Activated naive CD8-positive, alpha-beta T cell treated with anti-CD3 and anti-CD28 coated beads, Interleukin-2, amount 10 ng/mL, durations not matched to agents 7 days and 5 days (primary cell): ENCODE data around the gene MYCN. TPM values are rescaled to one million over a fixed set of nuclear protein-coding genes. Genes with fewer than 3 reads are reported as not detected.

Experiments used
- ATAC-seq: fragments of 150-1000 bp; cut with Tn5 transposase; one replicate; pipeline ENCODE4 v1.10.0; 2021; ENCODE audit warnings: low read depth, moderate library complexity
- POLR2A ChIA-PET: fragments of 350-600 bp; sonication (Branson Sonifier 250); formaldehyde crosslinking; loops from one replicate; lab custom pipeline; 2021; ENCODE audit warnings: antibody characterized with exemption; lab: Charles Lee
- DNase-seq: peaks from one replicate; pipeline ENCODE4 v3.0.0; 2021
- H3K27ac Mint-ChIP-seq: one replicate; pipeline ENCODE4 v1.8.0; 2022; ENCODE audit warnings: mild to moderate bottlenecking, mixed read lengths
- H3K27me3 Mint-ChIP-seq: one replicate; pipeline ENCODE4 v1.8.0; 2022; ENCODE audit warnings: mild to moderate bottlenecking, moderate library complexity, mixed read lengths
- H3K36me3 Mint-ChIP-seq: one replicate; pipeline ENCODE4 v1.8.0; 2021; ENCODE audit warnings: mild to moderate bottlenecking, mixed read lengths
- H3K4me1 Mint-ChIP-seq: one replicate; pipeline ENCODE4 v1.8.0; 2021; ENCODE audit warnings: mixed read lengths
- H3K4me3 Mint-ChIP-seq: one replicate; pipeline ENCODE4 v1.8.0; 2022; ENCODE audit warnings: mild to moderate bottlenecking, moderate library complexity, mixed read lengths
- H3K9me3 Mint-ChIP-seq: one replicate; pipeline ENCODE4 v1.8.0; 2021; ENCODE audit warnings: mixed read lengths
- total RNA-seq, 2 experiments: library from RNA; stranded (reverse); gene quantifications; one replicate each; pipeline ENCODE4 v1.2.3, GENCODE V29; 2021

MYCN gene
- not detected for total RNA-seq

DNA sequence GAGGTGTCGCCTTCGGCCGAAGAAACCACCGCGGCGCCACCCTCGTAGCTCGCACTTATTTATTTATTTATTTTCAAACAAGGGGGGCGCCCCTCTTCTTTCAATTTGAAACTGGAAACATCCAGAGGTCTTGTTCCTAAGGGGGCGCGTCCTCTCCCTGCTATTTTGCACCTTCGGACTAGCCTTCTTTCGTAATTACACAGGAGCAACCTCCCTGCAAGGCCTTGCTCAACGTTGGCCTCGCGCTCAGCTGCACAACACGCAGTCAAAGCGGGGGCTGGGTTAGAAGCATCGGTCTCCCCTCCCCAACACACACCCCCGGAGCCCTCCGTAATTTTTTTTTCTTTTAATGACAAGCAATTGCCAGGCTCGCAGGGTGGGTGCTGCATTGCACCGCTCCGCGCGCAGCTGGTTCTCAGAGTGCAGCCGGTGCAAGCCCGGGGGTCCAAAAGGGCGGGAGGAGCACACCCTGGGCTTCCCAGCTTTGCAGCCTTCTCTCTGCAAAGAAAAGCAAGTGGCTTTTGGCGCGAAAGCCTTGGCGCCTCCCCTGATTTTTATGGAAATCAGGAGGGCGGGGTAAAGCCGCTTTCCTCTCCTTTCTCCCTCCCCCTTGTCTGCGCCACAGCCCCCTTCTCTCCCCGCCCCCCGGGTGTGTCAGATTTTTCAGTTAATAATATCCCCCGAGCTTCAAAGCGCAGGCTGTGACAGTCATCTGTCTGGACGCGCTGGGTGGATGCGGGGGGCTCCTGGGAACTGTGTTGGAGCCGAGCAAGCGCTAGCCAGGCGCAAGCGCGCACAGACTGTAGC, at the start of gene MYCN:
Gene MYCN (plus strand): TSS at position 697 of the 807 bp plus-strand sequence. CDS start 1,515 bp downstream, outside the sequence.
- Mint-ChIP-seq H3K9me3 (no peaks in the 10 kb centered on the region), H3K27ac (no peak within 1 kb of the TSS), H3K4me1 (peaks cover 7% of the 10 kb centered on the region), H3K36me3 (no peaks in the 10 kb centered on the region), H3K27me3 (peaks cover 59% of the 10 kb centered on the region), H3K4me3 (peak within 1 kb of the TSS; percentile 65)
- POLR2A ChIA-PET, result no interaction called here
- DNase-seq (peak; percentile 41), ATAC-seq (peak; percentile 28)

- ATAC-seq, result no peak
- Mint-ChIP-seq H3K4me1 (no peaks in the 10 kb centered on the region), H3K9me3 (peaks cover 1% of the 10 kb centered on the region), H3K36me3 (no peaks in the 10 kb centered on the region), H3K27ac (no peak overlapping the region), H3K27me3 (no peaks in the 10 kb centered on the region), H3K4me3 (no peak overlapping the region)
- POLR2A ChIA-PET, result no interaction called here
- no peak for DNase-seq
Observed at GRCh38 chr2:15890936-15891905, 49.1 kb upstream of the MYCN start.

DNA sequence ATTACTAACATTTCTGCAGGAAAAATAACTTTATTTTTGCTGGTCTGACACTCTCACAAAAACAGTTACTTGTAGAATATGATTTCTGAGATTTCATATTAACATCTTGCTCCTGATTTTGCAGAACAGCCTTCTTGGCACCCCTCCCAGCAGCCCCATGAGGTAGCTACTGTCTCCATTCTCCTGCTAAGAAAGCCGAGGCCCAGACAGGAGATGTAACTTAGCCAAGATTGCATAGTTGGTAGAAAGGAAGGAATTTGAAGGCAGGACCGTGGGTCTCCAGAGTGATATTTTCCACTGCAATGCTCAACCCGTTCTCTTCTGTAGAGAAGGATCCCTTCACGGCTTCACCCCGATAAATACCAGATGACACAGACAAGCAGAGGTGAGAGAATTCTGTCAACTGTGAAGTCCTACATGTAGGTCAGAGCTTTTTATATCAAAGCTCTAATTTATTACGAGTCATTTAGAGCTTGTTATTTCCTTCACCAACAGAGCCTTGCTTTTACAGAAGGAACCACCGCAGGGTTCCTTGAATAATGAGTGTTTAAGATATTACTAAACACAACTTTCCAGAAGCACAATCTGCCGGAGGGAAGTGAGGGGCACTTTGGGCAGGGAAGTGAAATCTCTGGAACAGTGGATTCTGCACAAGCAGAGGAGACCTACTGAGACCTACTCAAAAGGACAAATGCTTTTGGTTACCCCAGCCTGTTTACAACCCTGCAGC, 48.0 kb upstream of the MYCN start:
- H3K4me1 Mint-ChIP-seq, result no peaks in the 10 kb centered on the region
- H3K4me3 Mint-ChIP-seq, result no peak overlapping the region
- DNase-seq (no peak), ATAC-seq (no peak)
- no peaks in the 10 kb centered on the region for H3K36me3 Mint-ChIP-seq
- no peak overlapping the region for H3K27ac Mint-ChIP-seq
- H3K27me3 Mint-ChIP-seq, result no peaks in the 10 kb centered on the region
- peaks cover 3% of the 10 kb centered on the region for H3K9me3 Mint-ChIP-seq
- POLR2A ChIA-PET, result no interaction called here

- ATAC-seq, result no peak
- no peak overlapping the region for H3K27ac Mint-ChIP-seq
- no peak for DNase-seq
- POLR2A ChIA-PET, result no interaction called here
- no peak overlapping the region for H3K4me3 Mint-ChIP-seq
- peaks cover 3% of the 10 kb centered on the region for H3K9me3 Mint-ChIP-seq
- H3K36me3 Mint-ChIP-seq, result no peaks in the 10 kb centered on the region
- no peaks in the 10 kb centered on the region for H3K4me1 Mint-ChIP-seq
- no peaks in the 10 kb centered on the region for H3K27me3 Mint-ChIP-seq
Observed at GRCh38 chr2:15893085-15893484, 47.3 kb upstream of the MYCN start.

DNA sequence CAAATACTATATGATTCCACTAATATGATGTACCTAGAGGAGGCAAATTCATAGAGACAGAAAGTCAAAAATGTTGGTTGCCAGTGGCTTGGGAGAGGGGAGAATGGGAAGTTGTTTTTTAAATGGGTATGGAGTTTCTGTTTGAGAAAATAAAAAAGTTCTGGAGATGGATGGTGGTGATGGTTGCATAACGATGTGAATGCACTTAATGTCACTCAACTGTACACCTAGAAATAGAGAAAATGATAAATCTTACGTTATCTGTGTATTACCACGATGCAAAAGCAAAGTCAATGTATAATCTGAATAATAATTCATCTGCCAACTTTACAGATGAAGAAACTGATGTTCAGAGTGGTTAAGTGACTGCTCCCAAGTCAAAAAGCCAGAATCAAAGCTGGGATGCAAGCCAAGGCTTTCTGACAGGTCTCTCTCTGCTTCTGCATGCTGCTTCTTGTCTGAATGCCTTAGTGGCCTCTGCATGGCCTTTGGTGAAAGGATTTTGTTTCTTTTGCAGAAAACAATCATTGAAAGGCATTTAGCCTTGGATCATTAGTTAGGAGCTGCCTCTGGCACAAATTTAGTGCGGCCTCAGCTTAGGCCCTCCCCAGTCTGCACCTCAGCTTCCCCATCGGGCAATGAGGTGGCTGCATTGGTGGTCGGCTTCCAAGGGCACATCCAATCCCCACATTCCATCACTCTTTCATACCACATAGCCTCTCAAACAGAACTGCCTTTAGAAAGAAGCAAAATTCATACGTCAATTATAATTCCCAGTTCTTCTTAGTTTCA, 46.5 kb upstream of the MYCN start:
- H3K36me3 Mint-ChIP-seq, result no peaks in the 10 kb centered on the region
- no peak overlapping the region for H3K4me3 Mint-ChIP-seq
- DNase-seq, result no peak
- POLR2A ChIA-PET, result no interaction called here
- no peaks in the 10 kb centered on the region for H3K4me1 Mint-ChIP-seq
- peaks cover 4% of the 10 kb centered on the region for H3K9me3 Mint-ChIP-seq
- no peak overlapping the region for H3K27ac Mint-ChIP-seq
- ATAC-seq, result no peak
- no peaks in the 10 kb centered on the region for H3K27me3 Mint-ChIP-seq

DNA sequence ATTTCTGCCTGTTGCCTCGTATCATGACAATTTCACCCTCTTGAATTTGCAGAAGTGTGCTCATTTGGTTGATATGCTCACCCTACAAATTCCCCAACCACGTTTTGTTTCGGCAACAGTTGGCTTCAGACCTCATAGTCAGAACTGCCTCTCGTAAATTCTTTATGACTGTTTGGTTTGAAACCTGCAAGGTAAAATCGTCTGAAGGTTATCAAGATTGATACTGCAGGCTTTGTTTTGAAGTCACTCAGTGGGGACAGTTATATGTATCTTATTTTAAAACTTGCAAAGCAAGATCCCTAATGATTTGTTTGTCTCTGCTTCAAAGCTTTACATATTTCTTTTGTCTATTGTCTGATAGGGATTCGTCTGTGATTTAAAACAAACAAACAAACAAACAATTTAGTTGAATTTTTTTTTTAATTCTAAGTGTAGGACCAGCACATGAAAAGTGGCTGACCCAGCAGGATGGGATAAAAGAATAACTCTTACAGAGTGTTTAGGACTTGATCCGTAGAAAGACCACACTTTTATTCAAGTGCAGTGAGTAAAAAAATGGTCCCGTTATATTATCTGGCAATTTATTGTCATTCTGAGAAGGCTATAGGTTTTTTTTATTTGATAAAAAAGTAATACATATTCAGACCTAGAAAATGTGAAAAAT, 45.7 kb upstream of the MYCN start:
- peaks cover 4% of the 10 kb centered on the region for H3K9me3 Mint-ChIP-seq
- POLR2A ChIA-PET, result no interaction called here
- H3K27me3 Mint-ChIP-seq, result no peaks in the 10 kb centered on the region
- no peaks in the 10 kb centered on the region for H3K4me1 Mint-ChIP-seq
- no peak overlapping the region for H3K4me3 Mint-ChIP-seq
- ATAC-seq, result no peak
- no peak for DNase-seq
- H3K27ac Mint-ChIP-seq, result no peak overlapping the region
- no peaks in the 10 kb centered on the region for H3K36me3 Mint-ChIP-seq

DNA sequence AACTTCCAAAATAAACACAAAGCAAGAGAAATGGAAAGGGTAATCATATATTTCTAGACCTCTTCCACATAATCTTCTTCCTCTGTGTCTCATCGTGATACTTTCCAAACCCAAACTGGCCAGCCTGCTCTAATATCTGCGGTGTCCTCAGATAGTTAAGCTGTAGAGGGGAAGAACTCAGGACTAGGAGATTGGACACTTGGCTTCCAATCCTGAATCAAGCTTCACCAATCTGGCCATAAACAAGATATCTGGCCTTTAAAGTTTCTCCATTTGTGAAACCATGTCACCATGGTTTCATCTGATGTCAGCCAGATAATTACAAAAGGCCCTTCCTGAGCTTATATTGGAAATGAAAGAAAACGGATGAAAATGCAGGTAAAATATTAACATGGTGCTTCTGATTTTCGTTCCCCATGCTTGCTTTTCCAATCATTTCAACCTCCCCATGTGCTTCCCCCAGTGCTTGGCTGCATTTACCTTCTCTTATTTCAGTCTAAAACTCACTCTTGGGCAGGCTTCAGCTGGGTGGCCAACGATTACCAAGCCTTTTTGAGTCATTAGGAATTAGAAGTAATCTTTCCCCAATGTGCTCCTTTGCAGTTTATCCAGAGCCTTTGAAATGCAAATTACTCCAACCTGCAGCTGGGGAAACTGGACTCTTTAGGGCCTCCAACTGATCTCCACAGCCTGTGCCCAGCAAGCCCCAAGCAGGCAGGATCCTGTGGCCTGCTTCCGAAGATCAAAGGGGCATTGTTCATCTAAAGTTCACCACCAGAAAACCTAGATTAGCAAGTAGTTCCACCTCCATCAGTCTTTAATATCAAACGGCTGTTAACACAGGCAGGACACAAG, 44.5 kb upstream of the MYCN start:
- Mint-ChIP-seq H3K4me1 (no peaks in the 10 kb centered on the region), H3K9me3 (peaks cover 4% of the 10 kb centered on the region), H3K27ac (no peak overlapping the region), H3K27me3 (peaks cover 2% of the 10 kb centered on the region), H3K36me3 (no peaks in the 10 kb centered on the region), H3K4me3 (no peak overlapping the region)
- ATAC-seq (no peak), DNase-seq (no peak)
- POLR2A ChIA-PET, result no interaction called here

DNA sequence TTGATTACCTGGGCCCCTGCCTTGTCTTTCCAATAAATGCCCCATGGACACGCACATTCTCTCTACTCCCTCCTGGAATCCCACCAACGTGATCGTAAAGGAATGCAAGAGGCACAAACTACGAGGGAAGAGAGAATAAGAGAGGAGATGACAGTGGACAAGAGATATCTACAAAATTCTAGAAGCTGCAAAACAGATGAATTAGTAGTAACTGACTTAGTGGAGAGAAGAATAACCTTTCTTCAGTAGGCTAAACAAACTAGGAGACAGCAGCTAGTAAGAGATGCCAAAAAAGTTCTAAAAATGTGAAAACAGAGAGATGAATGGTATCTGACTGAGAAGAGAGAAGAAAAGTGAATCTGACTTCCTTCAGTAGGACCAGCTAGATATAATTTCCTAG, 43.5 kb upstream of the MYCN start:
- Mint-ChIP-seq H3K27me3 (peaks cover 2% of the 10 kb centered on the region), H3K4me1 (no peaks in the 10 kb centered on the region), H3K27ac (no peak overlapping the region), H3K4me3 (no peak overlapping the region), H3K9me3 (peaks cover 6% of the 10 kb centered on the region), H3K36me3 (no peaks in the 10 kb centered on the region)
- POLR2A ChIA-PET, result no interaction called here
- DNase-seq (no peak), ATAC-seq (no peak)

GRCh38 chr2:15897431-15898098, 42.8 kb upstream of the MYCN start:
- Mint-ChIP-seq H3K9me3 (peaks cover 6% of the 10 kb centered on the region), H3K4me1 (no peaks in the 10 kb centered on the region), H3K27me3 (peaks cover 2% of the 10 kb centered on the region), H3K36me3 (no peaks in the 10 kb centered on the region), H3K27ac (no peak overlapping the region), H3K4me3 (no peak overlapping the region)
- POLR2A ChIA-PET, result no interaction called here
- no peak for DNase-seq
- no peak for ATAC-seq

DNA sequence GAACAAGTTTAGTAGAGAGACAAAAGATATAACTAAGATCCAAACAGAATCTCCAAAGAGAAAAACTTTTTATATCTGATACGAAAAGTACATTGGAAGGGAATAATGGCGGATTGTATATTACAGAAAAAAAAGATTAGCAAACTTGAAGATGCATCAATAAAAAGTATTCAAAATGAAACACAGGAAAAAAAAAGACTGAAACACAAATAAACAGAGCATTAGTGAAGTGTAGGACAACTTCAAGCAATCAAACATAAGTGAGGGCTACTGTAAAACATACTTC, 41.1 kb upstream of the MYCN start:
- H3K36me3 Mint-ChIP-seq, result no peaks in the 10 kb centered on the region
- ATAC-seq, result no peak
- no peak overlapping the region for H3K27ac Mint-ChIP-seq
- H3K4me1 Mint-ChIP-seq, result no peaks in the 10 kb centered on the region
- H3K9me3 Mint-ChIP-seq, result peaks cover 6% of the 10 kb centered on the region
- no peak overlapping the region for H3K4me3 Mint-ChIP-seq
- H3K27me3 Mint-ChIP-seq, result peaks cover 2% of the 10 kb centered on the region
- DNase-seq, result no peak
- POLR2A ChIA-PET, result no interaction called here

- no peak overlapping the region for H3K27ac Mint-ChIP-seq
- H3K36me3 Mint-ChIP-seq, result no peaks in the 10 kb centered on the region
- POLR2A ChIA-PET, result no interaction called here
- peaks cover 2% of the 10 kb centered on the region for H3K27me3 Mint-ChIP-seq
- DNase-seq (no peak), ATAC-seq (no peak)
- peaks cover 6% of the 10 kb centered on the region for H3K9me3 Mint-ChIP-seq
- H3K4me3 Mint-ChIP-seq, result no peak overlapping the region
- no peaks in the 10 kb centered on the region for H3K4me1 Mint-ChIP-seq
Observed at GRCh38 chr2:15899751-15900493, 40.4 kb upstream of the MYCN start.
